ENCODE measurements around the gene PGAP2.
"Not testable (repeated sequence)": the region's sequence is repeated elsewhere in the genome, so short reads cannot be mapped to it uniquely, and the experiment has no call there.

PGAP2 gene

GRCh38 chr11:3808861-3809623 lies 682 bp downstream of the PGAP2 start:
- peak; percentile 90 for DNase-seq

- DNase-seq = no peak
Measured at GRCh38 chr11:3809624-3809928, 1.2 kb downstream of the PGAP2 start.

DNA sequence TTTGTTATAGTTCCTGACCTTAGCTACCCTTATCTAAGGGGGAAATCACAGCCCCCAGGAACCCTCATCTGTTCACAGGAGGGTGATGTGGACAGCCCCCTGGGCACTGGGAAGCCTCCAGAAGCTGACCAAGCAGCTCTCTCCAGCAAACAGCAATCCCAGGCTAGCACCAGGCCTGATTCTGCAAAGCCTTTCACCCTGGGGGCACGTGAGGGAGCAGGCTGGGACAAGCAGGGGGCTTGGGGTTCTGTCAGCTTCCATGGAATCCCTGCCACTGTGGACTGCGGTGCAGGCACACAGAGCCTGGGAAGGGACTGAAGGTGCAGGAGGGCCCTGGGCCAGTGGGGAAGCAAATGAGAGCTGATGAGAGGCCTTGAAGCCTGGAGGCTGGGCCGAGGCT lies 2.1 kb downstream of the PGAP2 start:
- DNase-seq = no peak

GRCh38 chr11:3810951-3811350 lies 2.6 kb downstream of the PGAP2 start:
- no peak for DNase-seq

DNA sequence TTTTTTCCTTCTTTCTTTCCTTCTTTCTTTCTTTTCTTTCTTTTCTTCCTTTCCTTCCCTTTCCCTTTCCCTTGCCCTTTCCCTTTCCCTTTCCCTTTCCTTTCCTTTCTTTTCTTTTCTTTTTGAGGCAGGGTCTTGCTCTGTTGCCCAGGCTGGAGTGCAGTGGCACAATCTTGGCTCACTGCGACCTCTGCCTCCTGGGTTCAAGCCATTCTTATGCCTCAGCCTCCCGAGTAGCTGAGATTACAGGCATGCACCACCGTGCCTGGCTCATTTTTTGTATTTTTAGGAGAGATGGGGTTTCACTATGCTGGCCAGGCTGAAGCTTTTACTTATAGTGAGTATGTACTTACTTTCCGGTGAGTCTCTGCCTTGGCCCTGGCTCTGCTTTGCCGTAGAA lies 6.5 kb downstream of the PGAP2 start:
- DNase-seq = not testable (repeated sequence)

DNA sequence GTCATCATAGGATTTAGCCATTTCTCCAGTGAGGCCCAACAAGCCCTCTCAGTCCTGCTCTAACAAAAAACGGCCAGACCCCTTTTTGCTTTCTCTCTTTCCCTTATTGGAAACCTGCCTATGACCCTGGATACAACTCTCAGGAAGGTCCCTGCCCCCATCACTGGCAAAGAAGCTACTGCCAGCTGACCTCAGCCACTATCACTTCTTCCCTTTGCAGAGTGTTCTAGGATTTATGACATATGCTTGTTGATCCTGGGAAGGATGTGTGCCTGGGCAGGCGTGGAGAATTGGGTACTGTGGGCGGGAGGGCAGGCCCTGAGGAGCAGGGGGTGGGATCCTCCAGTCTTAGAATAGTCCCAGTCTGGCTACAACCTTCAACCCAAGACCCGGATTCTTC lies 7.5 kb downstream of the PGAP2 start:
- DNase-seq = no peak

- DNase-seq = no peak
Measured at GRCh38 chr11:3816673-3817072, 8.3 kb downstream of the PGAP2 start.

GRCh38 chr11:3817181-3817800 lies 8.9 kb downstream of the PGAP2 start:
- DNase-seq = peak; percentile 51

DNA sequence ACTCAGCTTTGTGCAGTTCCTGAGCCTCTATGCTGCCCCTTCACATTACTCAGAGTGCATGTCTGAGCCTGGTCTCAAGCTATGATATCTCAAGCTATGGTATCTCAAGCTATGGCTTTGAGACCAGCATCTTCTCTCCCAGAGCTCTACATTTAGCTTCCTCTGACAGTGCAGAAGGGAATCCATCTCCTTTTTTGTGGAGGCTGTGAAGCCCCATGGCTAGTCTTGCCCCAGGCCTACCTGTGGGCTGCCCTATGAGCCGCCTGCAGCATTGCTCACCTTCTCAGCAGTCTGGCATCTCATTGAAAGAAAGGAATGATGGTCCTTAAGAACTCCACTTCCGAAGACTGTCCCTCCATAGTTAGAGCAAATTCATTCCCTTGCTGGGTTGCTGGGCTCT lies 12.6 kb downstream of the PGAP2 start:
- DNase-seq = no peak

DNA sequence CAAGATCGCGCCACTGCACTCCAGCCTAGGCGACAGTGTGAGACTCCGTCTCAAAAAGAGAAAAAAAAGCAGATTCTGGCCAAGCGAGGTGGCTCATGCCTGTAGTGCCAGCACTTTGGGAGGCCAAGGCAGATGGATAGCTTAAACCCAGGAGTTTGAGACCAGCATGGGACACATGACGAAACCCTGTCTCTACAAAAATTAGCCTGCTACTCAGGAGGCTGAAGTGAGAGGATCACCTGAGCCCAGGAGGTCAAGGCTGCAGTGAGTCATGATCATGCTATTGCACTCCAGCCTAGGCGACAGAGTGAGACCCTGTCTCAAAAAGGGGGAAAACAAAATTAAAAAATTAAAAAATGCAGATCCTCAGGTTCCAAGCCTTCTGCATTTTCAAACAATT lies 14.0 kb downstream of the PGAP2 start:
- DNase-seq = no peak

GRCh38 chr11:3823303-3823702 lies 14.9 kb downstream of the PGAP2 start:
- no peak for DNase-seq

DNA sequence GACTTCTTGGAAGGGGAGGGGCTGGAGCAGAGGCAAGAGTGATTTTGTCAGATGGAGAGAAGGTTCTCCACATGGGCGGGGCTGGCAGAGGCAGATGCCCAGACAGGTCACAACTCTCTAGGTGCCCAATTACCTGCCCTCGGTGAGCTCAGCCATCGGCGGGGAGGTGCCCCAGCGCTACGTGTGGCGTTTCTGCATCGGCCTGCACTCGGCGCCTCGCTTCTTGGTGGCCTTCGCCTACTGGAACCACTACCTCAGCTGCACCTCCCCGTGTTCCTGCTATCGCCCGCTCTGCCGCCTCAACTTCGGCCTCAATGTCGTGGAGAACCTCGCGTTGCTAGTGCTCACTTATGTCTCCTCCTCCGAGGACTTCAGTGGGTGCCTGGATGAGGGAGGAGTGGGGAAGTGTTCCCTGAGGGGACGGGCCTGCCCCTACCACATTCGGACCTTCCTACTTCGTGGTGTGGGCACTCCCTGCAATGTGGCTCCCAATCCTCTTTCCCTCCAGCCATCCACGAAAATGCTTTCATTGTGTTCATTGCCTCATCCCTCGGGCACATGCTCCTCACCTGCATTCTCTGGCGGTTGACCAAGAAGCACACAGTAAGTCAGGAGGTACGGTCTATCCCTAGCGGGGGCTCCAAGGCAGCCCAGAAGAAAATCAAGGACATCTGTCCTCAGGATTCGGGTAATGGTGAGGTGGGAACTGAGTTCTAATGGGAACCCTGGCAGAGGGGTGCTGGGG lies 15.6 kb downstream of the PGAP2 start:
- DNase-seq = no peak

DNA sequence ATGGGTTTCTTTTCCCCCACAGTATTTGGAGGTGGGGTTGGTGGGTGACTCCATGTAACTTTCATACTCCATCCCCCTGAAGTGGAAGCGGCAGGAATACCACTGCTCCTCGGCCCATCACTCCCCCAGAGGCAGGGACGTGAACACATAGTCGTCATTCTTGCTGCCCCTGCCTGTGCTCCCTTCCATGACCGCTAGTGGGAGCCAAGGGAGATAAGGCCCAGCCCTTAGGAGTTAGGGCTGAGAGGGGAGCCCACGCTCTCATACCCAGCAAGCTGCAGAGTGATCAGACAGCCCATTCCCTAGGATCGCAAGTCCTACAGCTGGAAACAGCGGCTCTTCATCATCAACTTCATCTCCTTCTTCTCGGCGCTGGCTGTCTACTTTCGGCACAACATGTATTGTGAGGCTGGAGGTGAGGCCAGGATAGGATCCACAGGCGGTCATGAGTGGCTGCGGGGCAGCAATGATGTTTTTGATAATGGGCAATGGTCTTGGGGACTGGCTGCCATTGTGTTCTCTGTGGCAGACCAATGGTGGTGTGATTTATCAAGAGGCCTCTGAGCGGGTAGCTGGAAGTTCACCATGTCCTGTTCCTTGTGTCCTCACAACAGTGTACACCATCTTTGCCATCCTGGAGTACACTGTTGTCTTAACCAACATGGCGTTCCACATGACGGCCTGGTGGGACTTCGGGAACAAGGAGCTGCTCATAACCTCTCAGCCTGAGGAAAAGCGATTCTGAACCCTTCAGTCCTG lies 16.5 kb downstream of the PGAP2 start:
- DNase-seq = peak; percentile 96

GRCh38 chr11:3825473-3826154 lies 17.3 kb downstream of the PGAP2 start:
- DNase-seq = no peak

- DNase-seq = no peak
Measured at GRCh38 chr11:3826721-3827120, 18.4 kb downstream of the PGAP2 start.

DNA sequence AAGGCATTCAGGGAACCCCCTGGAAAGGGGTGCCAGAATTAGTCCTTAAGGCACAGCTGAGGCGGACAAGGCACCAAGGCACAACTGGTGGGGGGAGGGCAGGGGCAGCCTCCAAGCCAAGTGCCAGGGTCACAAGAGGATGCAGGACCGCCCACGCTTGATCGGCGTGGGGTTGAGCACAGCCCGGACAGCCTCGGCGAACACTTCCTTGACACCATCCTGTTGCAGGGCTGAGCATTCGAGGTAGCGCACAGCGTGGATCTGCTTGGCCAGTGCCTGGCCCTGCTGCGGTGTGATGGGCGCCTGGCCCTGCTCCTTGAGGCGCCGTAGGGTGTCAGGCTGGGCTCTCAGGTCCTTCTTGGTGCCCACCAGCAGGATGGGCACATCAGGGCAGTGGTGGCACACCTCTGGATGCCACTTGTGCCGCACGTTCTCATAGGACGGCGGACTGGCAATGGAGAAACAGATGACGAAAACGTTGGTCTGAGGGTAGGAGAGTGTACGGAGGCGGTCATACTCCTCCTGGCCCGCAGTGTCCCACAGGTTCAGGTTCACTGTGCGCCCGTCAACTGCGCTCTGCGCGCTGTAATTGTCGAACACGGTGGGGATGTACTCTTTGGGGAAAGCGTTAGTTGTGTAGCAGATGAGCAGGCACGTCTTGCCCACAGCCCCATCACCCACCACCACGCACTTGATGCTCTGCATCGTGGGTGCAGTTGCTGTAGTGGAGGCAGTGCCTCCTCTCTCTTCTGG lies 19.2 kb downstream of the PGAP2 start:
- DNase-seq = no peak

- no peak for DNase-seq
Measured at GRCh38 chr11:3830088-3830487, 21.7 kb downstream of the PGAP2 start.

- DNase-seq = no peak
Measured at GRCh38 chr11:3830730-3831129, 22.4 kb downstream of the PGAP2 start.

DNA sequence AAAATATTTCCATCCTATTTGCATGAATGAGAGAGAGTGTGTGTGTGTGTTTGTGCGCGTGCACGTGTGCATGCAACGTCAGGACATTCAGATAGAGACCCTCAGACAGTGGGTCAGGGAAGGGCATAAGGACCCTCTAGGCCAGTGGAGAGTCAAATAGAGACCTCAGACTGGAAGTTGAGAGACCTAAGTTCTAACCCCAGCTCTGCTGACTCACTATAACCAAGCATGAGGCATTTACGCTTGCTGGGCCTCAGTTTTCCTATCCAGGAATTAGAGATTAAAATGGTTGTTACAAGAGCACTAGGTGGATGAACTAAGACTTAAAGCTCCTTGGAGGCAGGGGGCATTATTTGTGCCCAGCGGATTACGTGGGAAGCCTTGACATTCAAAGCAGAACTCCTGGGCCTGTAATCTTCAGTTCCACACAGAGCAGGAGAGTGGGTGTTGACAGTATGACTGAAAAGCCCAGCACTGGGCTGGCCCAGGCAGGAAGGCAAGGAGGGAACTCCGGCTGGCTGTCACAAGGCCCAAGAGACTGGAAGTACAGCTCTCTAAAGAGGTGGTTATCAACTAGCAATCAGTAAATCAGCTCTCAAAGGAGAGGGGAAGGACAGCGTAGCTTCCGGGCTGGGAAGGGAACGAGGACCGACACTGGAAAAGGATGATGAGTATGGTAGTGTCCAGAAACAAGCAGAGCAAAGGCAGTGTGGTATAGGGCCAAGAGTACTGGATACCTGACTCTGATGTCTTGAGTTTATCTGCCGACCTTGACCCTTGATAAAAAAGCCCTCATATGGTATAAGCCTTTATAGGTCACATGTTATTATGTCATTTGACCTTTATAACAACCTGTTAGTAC lies 23.2 kb downstream of the PGAP2 start:
- peak; percentile 71 for DNase-seq

GRCh38 chr11:3832816-3833215 lies 24.5 kb downstream of the PGAP2 start:
- no peak for DNase-seq

GRCh38 chr11:3833449-3833848 lies 25.1 kb downstream of the PGAP2 start:
- DNase-seq = peak; percentile 90

Measured in hematopoietic multipotent progenitor cell treated with erythropoietin and hydrocortisone succinate and interleukin-3 and kit ligand, for 4 days (in vitro differentiated cells).